ENCODE measurements around the gene CORIN.
"Not testable (repeated sequence)": the region's sequence is repeated elsewhere in the genome, so short reads cannot be mapped to it uniquely, and the experiment has no call there.

The CORIN gene

DNA sequence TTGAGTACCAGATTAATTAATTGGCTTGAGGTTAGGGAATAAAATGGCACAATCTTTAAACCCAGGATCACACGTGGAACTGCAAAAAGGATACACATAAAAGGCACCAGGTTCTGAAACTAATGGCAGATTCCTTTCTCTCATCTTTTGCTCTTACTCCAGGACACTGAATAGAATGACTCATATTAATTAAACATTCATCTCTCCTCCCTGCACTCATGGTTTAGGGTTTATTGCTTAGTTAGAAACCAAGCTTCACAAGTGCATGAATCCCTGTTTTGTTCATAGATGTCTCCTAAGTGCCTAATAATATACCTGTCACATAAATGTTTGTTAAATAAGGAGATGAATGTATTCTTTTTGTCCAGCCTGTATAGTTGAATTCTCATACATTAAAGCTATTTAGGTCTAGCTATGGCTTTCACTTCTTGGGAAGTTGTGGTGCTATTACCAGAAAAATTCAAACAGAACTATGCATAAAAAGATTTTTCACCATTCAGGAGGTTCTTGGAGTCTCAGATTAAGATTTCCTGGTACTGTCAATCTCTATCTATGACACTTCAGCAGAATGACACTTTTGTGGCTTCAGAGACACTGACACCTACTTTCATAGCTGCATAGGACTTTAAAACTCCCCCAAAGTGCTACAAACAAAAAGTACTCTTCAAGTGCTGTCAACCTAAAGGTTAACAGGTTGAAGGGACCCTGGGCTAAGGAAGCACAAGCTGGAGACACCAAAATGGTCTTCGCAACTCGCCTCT is 7.4 kb downstream of the CORIN start:
- no peak for DNase-seq

DNA sequence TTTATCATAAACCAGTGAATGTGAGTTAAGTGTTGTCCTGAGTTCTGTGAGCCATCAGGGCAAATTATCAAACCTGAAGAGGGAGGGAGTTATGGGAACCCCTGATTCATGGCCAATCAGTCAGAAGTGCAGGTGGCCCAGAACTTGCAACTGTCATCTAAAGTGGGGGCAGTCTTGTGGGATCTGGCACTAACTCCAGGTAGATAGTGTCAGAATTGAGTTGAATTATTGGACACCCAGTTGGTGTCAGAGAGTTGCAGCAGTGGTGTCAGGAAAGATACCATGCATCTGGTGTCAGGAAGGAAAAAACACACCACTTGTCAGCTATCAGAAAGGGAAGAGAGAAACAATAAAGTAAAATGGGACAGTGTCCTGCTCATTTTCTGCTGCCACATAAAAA is 8.4 kb downstream of the CORIN start:
- DNase-seq: no peak

DNA sequence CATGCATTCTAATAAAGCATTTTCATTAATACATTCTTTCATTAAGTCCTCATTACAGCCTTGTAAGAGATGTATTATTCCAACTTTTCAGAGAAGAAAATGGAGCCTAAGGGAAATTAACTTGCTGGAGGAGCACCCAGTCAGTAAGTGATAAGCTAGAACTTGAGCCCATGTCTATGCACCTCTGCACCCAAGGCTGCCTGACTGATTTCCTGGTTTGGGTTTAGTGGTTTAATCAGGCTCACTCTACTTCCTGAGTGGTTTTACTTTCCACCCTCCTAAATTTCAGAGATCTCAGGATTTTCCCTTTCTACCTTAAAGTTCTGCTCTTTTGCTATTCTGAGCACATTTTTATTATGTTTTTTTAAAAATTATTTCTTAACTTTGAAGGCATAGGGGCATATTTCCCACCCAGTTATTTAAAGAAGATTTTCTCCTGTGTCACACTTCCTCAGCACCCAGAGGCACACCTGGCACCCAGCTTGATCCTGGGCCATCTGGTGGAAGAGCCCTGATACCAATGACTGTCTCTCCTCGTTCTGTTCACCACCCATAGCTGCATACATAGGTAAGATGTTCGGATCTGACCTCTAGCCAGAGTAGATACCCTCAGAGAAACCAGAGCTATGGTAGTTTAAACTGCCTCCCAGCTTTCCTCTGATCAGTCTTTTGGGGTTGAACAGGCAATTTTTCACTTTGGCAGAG is 10.4 kb downstream of the CORIN start:
- DNase-seq: no peak

DNA sequence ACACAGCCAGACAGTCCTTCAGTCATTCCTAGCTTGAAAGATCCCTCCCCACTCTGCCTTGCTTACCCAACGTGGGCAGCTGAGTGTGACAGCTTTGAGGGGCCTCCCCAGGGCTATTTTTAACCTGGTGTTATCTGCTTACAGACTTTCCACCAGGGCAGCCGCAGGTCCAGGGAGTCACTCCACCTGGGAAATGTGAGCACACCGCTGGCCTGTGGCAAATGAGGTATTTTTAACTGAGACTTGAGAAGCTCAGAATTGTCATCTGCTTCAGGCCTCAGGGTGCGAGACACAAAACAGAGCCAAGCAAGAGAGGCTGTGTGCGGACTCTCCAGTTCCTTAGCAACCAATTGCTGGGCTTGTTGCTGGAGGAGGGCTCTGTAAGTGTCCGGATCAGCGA is 13.0 kb downstream of the CORIN start:
- DNase-seq: peak; percentile 25

DNA sequence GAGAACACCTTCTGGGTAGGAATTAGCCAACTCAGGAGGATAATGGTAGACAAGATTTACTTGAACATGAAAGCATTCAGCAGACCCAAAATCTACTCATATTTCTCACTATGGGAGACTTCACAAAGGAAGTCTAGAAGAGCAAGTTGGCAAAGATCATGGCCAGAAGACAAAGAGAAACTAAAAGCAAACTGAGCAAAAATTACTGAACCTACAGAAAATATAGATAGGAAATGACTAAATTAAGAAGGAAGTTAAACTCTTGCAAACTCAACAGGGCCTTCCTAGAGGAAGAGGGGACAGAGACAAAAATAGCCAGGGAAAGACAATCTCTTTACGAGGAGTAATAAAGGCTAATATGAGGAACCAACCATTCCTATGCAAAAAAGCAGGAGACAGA is 18.7 kb downstream of the CORIN start:
- DNase-seq: no peak

DNA sequence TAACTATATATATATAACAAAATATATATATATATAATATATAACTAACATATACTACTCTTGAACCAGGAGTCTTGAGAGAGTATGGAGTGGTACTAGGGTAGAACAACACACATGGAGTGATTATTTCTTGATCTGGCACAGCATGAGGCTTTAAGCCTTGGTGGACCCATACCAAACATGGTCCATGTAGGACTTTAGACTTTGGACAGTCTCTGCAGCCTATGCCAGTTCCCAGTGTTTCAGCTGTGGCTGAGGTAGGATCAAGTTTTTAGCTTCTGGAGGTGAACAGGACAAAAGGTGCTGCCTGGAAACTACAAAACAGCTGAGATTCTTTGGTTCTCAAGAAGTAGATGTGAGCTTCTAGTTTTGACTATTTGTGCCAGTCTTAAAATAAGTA is 20.6 kb downstream of the CORIN start:
- DNase-seq: no peak

DNA sequence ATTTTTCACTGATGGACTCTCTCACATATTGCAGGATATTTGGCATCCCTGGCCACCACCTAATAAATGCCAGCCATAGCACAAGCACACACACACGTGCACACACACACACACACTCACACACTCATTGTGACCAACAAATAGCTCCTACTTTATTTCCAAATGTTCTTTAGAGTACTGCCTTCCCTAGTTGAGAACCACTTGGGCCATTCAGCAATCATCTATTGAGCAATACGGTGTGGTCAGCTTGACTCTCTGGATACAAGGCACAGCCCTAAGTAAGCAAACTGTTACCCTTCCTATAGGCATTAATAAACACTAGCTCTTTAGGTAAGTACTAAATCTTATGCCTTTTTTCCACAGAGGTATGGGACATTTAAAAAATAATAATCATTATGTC is 21.1 kb downstream of the CORIN start:
- DNase-seq: no peak

DNA sequence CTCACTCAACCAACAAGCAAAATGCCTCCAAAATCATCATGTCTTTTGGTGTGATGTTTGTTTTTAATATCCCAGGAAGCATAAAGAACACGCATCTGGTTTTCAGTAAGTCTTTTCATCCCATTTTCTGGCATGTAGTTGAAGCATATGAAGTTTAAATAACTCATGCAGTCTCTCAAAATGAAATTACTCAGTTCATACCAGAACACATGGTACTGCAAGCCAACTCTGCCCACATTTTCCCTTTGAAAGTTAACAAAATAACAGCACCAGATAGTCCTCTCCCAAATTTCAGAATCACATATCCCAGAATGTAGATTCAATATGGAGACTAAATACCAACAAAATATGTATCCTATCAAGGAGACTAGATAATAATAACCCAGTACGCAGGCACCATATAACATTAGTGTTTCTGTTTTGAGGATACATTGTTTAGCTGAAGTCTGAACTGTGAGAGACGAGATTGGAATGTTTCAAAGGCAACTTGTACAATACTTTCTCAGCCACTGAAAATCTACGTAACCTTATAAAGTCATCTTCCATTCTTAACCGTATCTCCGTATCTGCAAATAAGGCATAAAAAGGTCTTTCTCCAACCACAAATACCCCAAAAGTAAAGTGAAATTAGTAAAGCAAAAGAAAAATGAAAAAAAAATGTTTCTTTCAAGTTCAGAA is 23.1 kb downstream of the CORIN start:
- DNase-seq: no peak

DNA sequence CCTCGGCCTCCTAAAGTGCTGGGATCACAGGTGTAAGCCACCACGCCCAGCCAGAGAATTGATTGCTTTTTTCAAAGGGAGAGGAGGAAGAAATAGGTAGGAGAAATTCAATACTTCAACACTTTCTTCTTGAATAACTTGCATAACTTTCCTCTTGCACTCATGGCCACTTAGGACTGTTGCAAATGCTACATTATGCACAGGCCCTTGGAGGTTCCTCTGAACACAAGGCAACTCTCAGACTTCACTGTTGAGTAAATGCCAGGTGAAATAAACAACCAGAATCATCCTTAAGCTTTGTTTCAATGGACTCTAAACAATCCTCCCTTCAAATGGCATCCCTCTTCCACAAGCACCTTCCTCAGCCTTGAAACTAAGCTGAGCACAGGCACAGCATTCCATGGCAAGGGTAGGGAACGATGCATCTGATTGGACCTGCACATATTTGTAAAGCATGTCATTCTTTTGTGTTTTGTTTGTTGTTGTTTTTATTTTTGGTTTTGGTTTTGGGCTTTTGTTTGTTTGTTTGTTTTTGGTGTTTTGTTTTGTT is 28.1 kb downstream of the CORIN start:
- DNase-seq: no peak

DNA sequence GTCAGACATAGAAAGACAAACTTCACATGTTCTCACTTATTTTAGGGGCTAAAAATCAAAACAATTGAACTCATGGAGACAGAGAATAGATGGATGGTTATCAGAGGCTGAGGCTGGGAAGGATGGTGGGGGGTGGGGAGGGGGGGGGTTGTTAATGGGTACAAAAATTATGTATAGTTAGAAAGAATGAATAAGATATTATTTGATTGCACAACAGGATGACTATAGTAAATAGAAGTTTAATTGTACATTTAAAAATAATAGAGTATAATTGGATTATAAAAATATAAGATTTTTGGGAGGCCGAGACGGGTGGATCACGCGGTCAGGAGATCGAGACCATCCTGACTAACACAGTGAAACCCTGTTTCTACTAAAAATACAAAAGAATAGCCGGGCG is 33.3 kb downstream of the CORIN start:
- no peak for DNase-seq

DNA sequence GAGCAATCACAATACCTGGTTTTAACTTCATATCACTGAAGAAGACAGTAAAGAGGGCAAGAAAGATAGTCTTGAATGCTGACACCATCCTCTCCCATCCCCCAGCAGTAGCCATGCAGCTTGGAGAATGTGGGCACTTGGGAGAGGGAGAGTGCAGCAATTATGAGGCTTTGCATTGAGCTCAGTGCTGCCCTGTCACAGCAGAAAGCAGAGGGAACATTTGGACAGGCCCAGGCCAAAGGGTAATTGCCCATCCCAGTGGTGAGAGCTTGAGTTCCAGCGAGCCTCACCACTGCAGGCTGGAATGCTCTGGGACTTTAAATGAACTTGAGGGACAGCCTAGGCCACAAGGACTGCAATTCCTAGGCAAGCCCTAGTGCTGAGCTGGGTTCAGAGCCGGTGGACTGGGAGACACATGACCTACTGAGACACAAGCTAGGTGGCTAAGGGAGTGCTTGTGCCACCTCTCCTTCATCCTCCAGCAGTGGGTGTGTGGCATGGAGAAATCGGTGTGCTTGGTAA is 36.3 kb downstream of the CORIN start:
- DNase-seq: no peak

DNA sequence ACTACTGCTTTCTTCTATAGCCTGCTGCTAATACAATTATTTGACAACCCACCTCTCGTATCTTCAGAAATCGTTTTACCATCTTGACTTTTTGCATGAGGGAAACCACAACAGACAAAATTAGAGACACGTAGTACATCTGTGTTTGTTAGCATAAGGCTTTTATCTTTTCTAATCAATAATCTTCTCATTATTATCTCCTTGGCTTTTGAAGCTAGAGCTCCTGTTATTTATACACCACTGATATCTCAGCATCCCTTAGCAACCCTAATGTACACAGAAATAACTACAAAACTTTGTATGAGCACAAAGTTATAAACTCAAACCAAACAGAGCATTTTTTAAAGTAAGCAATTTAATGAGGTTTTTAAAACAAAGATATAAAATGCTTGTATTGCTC is 39.7 kb downstream of the CORIN start:
- DNase-seq: no peak

DNA sequence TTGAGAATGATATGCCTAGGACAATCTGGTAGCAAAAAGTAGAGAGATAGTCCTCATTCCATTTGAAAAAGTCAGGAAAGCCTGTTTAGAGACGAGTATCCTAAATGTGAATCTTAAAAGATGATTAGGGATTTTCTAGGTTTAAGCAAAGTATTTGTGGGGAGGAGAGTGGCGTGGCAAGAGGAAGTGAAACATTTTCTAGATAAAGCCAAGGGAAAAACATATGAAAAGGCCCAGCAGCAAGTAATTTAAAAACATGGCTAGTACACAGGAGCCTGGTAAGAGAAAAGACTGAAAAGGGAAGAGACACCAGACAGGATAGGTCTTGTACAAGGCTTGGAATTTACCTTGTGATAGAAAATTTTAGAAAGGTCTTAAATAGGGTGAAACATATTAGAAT is 45.9 kb downstream of the CORIN start:
- no peak for DNase-seq

DNA sequence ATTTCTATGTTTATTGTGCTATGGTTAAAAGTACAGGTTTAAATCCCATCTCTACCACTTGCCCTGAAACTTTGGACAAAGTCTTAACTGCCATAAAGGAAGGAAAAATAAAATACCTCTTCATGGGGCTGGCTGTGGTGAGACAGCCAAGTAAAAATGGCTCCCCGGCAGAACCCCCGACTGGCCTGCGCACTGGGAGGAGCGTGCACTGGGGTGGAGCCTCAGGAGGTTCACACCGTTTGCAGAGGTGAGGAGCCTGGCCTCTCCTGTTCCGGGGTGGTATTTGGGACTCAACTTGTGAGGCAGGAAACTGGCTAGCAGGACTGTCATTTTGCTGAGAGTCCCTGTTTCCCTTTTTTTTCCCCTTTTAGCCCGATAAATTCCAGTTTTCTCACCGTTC is 47.8 kb downstream of the CORIN start:
- no peak for DNase-seq

DNA sequence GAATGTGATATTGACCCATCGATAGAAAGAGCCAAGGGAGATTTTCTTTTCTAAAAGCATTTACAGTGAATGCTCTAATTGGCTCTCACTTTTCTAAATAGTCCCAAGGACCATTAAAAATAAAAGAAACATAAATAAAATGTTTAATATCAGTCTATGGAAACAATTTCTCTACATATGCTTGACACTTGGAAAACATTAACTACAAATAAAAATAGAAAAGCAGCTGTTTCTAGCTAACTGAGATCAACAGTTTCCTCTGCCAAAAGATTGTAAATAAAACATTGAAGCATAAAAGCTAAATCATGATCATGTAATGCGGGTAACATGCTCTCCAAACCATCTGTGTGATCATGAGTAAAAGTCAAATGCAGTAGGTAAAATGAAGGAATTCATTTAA is 49.7 kb downstream of the CORIN start:
- DNase-seq: no peak

DNA sequence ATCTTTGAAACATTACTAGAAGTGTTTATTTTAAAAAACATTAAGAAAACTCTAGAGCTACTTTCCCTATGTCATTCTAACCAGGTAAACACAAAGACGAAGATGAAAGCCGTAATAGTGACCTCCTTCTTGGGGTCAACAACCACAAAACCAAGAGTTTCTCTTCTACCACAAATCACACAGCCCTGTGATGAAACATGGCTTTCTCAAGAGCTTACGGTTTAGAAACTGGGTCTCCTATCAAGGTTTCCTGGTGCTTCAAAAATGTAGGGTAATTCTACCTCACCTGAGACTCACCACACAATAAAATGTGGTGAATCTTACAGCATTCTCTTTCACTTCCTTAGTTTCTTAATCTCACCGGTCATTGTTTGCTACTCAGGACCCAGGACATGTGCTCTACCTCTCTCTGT is 50.9 kb downstream of the CORIN start:
- no peak for DNase-seq

DNA sequence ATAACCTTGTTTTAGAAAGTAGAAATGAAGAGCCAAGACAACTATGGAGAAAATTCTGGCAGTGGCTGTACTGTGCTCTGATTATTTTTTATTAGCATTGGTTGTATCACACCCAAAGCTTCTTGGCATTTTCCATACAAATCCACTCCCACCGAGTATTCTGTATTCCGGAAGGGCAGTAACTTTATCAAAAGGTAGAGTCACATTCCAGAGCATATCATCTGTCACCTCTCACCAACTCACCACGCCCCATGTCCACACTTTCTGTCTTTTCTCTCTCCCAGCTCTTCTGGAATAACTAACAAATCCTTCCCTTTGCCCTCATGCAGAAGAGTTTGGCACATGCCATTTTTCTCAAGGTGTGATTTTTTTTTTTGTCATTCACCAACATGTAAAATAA is 52.7 kb downstream of the CORIN start:
- DNase-seq: no peak

DNA sequence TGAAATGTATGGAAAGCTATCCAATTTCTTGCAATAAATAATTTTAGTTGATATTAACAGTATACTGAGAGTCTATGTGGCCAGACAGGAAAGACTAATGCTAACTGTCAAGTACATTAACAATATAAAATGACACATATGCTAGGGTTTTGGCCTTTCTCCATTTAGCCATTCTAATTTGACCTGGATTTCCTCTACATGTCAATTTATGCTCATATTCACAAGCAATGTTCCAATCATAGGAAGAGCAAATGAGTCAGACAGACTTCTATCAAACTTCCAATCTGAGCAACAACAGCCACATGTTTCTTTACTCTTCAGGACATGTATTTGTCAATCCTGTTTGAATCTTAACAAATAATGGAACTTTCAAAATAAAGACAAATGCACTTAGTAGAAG is 53.6 kb downstream of the CORIN start:
- no peak for DNase-seq

DNA sequence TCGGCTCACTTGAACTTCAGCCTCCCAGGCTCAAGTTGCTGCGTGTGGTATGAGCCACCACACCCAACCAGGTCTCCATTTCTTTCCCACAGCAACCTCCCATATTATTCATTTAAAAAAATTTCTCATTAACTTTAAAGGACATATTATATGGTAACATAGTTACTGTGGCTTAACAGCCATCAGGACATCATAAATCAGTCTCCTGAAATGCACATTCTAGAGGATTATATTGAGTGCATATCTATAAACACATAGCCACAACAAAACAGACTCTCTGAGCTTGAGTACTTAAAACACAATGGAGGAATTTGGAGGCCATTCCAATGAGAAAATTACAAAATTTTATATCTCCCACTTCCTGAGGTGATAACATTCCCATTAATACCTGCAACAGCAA is 61.5 kb downstream of the CORIN start:
- no peak for DNase-seq

DNA sequence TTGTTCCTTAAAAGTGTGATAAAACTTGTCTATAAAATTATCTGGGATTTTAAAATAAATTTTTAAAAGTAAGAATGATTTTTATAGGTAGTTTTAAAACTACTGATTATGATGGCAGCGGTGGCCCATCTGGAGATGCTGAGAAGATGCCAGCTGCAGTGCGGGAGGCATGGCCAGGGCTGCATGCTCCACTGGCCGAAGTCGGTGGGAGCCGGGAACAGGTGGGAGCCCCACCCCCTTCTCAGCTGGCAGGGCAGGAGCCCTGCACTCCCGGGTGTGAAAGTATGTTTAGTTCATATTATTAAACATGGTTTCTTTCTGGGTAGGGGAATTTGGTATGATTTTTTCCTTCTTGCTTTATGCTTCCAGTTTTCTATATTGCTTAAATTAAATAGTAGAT is 63.8 kb downstream of the CORIN start:
- no peak for DNase-seq

DNA sequence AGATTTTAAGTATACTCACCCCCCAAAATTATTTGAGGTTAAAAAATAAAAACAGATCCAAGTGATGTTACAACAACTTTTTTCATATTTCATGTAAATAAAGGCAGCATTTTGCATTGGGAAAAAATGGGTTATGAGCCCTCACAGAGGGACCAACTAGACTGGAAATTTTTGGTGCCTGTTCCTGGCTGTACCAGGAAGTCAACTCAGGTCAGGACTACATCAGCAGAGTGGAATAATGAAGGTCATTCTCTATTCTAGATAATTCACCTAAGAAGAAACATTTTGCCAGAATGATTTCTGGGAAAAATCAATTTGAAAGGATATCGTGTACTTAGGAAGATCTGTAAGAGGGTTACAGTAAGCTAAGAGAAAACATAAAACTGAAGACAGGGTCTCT is 66.8 kb downstream of the CORIN start:
- DNase-seq: no peak

DNA sequence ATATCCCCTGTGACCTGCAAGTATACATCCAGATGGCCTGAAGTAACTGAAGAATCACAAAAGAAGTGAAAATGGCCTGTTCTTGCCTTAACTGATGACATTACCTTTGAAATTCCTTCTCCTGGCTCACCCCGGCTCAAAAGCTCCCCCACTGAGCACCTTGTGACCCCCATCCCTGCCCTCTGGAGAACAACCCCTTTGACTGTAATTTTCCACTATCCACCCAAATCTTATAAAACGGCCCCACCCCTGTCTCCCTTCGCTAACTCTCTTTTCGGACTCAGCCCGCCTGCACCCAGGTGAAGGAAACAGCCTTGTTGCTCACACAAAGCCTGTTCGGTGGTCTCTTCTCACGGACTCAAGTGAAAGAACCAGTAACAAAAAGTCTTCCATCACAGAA is 69.9 kb downstream of the CORIN start:
- not testable (repeated sequence) for DNase-seq

DNA sequence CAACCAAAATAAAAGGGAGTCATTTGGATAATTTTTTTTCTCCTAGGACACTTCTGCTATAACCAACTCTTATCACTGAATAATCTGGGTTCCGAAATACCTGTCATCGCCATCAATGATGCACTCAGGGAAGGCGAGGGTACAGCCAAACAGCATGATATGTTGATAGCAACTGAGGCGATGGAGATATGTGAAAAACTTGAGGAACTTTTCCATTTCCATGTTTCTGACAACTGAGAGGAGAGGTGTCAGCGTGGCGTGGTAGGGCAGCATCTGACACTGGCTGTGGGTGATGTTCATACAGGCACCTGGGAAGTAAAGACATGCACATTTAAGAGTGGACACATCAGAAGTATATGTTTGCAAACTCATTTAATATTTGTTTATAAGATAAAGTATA is 74.6 kb downstream of the CORIN start:
- no peak for DNase-seq
